Subcutaneous abdominal adipose tissue (tissue), 5 donors: ENCODE results near the gene ACY1.

Experiments used
- H3K27ac ChIP-seq: one replicate; pipeline ENCODE4 v1.7.0; 2013; ENCODE audit warnings: low read depth, mild to moderate bottlenecking, inconsistent platforms, low read length, moderate library complexity
- H3K27me3 ChIP-seq, 5 donors: one replicate each; pipeline ENCODE4 v1.7.0; 2013; ENCODE audit warnings: low read length in 5 of 5, inconsistent platforms in 1 of 5; ENCODE audit not compliant: control insufficient read depth in 5 of 5, insufficient read depth in 4 of 5
- H3K36me3 ChIP-seq, 5 donors: one replicate each; pipeline ENCODE4 v1.7.0; 2013; ENCODE audit warnings: low read length in 5 of 5; ENCODE audit not compliant: control insufficient read depth in 5 of 5, insufficient read depth in 5 of 5
- H3K4me1 ChIP-seq, 5 donors: one replicate each; pipeline ENCODE4 v1.7.0; 2013; ENCODE audit warnings: low read length in 5 of 5, mild to moderate bottlenecking in 3 of 5, moderate library complexity in 1 of 5; ENCODE audit not compliant: control insufficient read depth in 5 of 5, insufficient read depth in 5 of 5
- H3K4me3 ChIP-seq, 5 donors: one replicate each; pipeline ENCODE4 v1.7.0; 2013; ENCODE audit warnings: low read length in 5 of 5, low read depth in 1 of 5
- H3K9ac ChIP-seq, 5 donors: one replicate each; pipeline ENCODE4 v1.7.0; 2013; ENCODE audit warnings: low read length in 5 of 5, mild to moderate bottlenecking in 4 of 5, moderate library complexity in 3 of 5
- H3K9me3 ChIP-seq, 5 donors: one replicate each; pipeline ENCODE4 v1.7.0; 2013; ENCODE audit warnings: low read length in 5 of 5; ENCODE audit not compliant: control insufficient read depth in 5 of 5
- donor health status: healthy.
- donor health status: healthy.
- donor health status: healthy.
- donor health status: healthy.
- donor health status: healthy.

The ACY1 gene

GRCh38 chr3:51966016-51966415, 17.3 kb upstream of the ACY1 start:
- Histone ChIP-seq H3K9me3 (no peaks in the 10 kb centered on the region), H3K4me1 (peaks cover 2 to 31% (median 25%) of the 10 kb centered on the region in 5 donors), H3K4me3 (no peak overlapping the region), H3K27ac (no peak overlapping the region), H3K27me3 (no peaks in the 10 kb centered on the region), H3K36me3 (peaks cover 0 to 6% (median 0%) of the 10 kb centered on the region in 5 donors), H3K9ac (no peak overlapping the region)

- Histone ChIP-seq H3K27me3 (no peaks in the 10 kb centered on the region), H3K36me3 (peaks cover 0 to 8% (median 1%) of the 10 kb centered on the region in 5 donors), H3K4me1 (peaks cover 2 to 32% (median 25%) of the 10 kb centered on the region in 5 donors), H3K9me3 (no peaks in the 10 kb centered on the region), H3K27ac (no peak overlapping the region), H3K4me3 (peak overlapping the region; percentile 73 to 85 (median 80)), H3K9ac (peak overlapping the region in 3 of 5 donors; percentile 76 to 89 (median 84))
Observed at GRCh38 chr3:51966486-51966885, 16.8 kb upstream of the ACY1 start.

GRCh38 chr3:51966922-51967383, 16.4 kb upstream of the ACY1 start:
- H3K4me1 ChIP-seq = peaks cover 2 to 32% (median 25%) of the 10 kb centered on the region in 5 donors
- H3K4me3 ChIP-seq = peak overlapping the region; percentile 73 to 85 (median 80)
- H3K9me3 ChIP-seq = no peaks in the 10 kb centered on the region
- H3K36me3 ChIP-seq = peaks cover 0 to 9% (median 2%) of the 10 kb centered on the region in 5 donors
- no peaks in the 10 kb centered on the region for H3K27me3 ChIP-seq
- H3K9ac ChIP-seq = peak overlapping the region; percentile 56 to 89 (median 76)
- no peak overlapping the region for H3K27ac ChIP-seq

GRCh38 chr3:51967384-51968169, 15.8 kb upstream of the ACY1 start, which contains the start of gene PCBP4:
TSS of gene PCBP4 (minus strand) at chr3:51967454. CDS start at chr3:51961240, 6,214 bp downstream.
- Histone ChIP-seq H3K27me3 (no peaks in the 10 kb centered on the region), H3K9me3 (no peaks in the 10 kb centered on the region), H3K27ac (peak within 1 kb of the TSS; percentile 69), H3K4me1 (peaks cover 2 to 30% (median 25%) of the 10 kb centered on the region in 5 donors), H3K9ac (peak within 1 kb of the TSS; percentile 56 to 89 (median 76)), H3K36me3 (peaks cover 0 to 9% (median 2%) of the 10 kb centered on the region in 5 donors), H3K4me3 (peak within 1 kb of the TSS; percentile 73 to 85 (median 80))

GRCh38 chr3:51968170-51968775, 15.1 kb upstream of the ACY1 start:
- Histone ChIP-seq H3K36me3 (peaks cover 0 to 9% (median 2%) of the 10 kb centered on the region in 5 donors), H3K27me3 (no peaks in the 10 kb centered on the region), H3K4me1 (peaks cover 2 to 33% (median 25%) of the 10 kb centered on the region in 5 donors), H3K9ac (peak overlapping the region in 3 of 5 donors; percentile 59 to 78 (median 76)), H3K4me3 (peak overlapping the region; percentile 62 to 81 (median 69)), H3K27ac (peak overlapping the region; percentile 69), H3K9me3 (no peaks in the 10 kb centered on the region)

- Histone ChIP-seq H3K27ac (no peak overlapping the region), H3K4me3 (no peak overlapping the region), H3K4me1 (peaks cover 2 to 41% (median 32%) of the 10 kb centered on the region in 5 donors)
Observed at GRCh38 chr3:51968883-51969678, 14.3 kb upstream of the ACY1 start.

GRCh38 chr3:51969841-51970240, 13.5 kb upstream of the ACY1 start:
- Histone ChIP-seq H3K4me1 (peaks cover 6 to 49% (median 40%) of the 10 kb centered on the region in 5 donors), H3K9me3 (no peaks in the 10 kb centered on the region), H3K9ac (no peak overlapping the region), H3K27me3 (no peaks in the 10 kb centered on the region), H3K4me3 (no peak overlapping the region), H3K36me3 (peaks cover 0 to 9% (median 2%) of the 10 kb centered on the region in 5 donors), H3K27ac (no peak overlapping the region)

More at GRCh38 chr3:51968883-51969678, 14.3 kb upstream of the ACY1 start:
- Histone ChIP-seq H3K9ac (no peak overlapping the region), H3K27me3 (no peaks in the 10 kb centered on the region), H3K9me3 (no peaks in the 10 kb centered on the region), H3K36me3 (peaks cover 0 to 9% (median 2%) of the 10 kb centered on the region in 5 donors)

GRCh38 chr3:51970606-51971300, 12.6 kb upstream of the ACY1 start:
- peak overlapping the region in 1 of 5 donors; percentile 47 for H3K9ac ChIP-seq
- H3K4me1 ChIP-seq = peaks cover 6 to 53% (median 46%) of the 10 kb centered on the region in 5 donors
- H3K27ac ChIP-seq = no peak overlapping the region

GRCh38 chr3:51971350-51971749, 12.0 kb upstream of the ACY1 start:
- H3K9ac ChIP-seq = peak overlapping the region in 1 of 5 donors; percentile 47
- H3K27me3 ChIP-seq = no peaks in the 10 kb centered on the region
- H3K4me1 ChIP-seq = peaks cover 6 to 52% (median 44%) of the 10 kb centered on the region in 5 donors
- no peaks in the 10 kb centered on the region for H3K9me3 ChIP-seq
- no peak overlapping the region for H3K4me3 ChIP-seq
- no peak overlapping the region for H3K27ac ChIP-seq
- peaks cover 0 to 9% (median 2%) of the 10 kb centered on the region in 5 donors for H3K36me3 ChIP-seq

More at GRCh38 chr3:51970606-51971300, 12.6 kb upstream of the ACY1 start:
- peaks cover 0 to 9% (median 2%) of the 10 kb centered on the region in 5 donors for H3K36me3 ChIP-seq
- no peak overlapping the region for H3K4me3 ChIP-seq
- H3K9me3 ChIP-seq = no peaks in the 10 kb centered on the region
- H3K27me3 ChIP-seq = no peaks in the 10 kb centered on the region
